Measurements from ENCODE around the gene EMP1.

EMP1 gene, protein sequence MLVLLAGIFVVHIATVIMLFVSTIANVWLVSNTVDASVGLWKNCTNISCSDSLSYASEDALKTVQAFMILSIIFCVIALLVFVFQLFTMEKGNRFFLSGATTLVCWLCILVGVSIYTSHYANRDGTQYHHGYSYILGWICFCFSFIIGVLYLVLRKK

DNA sequence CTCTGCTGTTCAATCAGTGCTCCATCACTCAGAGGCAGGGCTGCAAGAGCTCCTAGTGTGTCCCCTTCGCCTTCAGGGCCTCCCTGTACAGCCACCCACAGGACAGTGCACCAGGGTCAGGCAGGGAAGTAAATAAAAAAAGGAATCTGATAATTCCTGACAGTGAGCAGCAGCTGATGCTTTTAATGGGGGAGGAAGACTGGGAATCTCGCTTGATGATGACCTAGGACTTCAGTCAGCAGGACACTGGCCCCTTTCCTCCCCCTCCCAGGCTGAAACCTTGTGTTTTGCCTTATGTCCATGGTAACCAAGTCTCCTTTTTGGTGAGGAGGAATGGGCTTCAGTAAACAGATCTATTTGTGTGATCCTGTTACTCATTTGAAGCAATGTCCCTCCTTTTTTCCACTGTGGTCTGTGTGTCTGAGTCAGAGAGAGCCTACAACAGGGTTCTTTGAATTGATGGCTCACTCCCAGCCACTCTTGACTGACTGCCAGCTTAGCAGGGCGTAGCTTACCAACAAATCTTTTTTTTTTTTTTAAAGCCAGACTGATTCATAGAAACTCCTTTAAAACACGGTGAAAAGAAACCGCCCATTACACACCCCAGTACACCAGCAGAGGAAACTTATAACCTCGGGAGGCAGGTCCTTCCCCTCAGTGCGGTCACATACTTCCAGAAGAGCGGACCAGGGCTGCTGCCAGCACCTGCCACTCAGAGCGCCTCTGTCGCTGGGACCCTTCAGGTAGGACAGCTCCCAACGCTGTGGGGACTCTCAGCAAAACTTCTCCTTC is at the start of gene EMP1:
TSS of gene EMP1 (plus strand) at position 597 of the 792 bp plus-strand sequence. CDS start 14,785 bp downstream, outside the sequence.
- DNase-seq (ENCODE audit: low read depth), result peak; percentile 100

DNA sequence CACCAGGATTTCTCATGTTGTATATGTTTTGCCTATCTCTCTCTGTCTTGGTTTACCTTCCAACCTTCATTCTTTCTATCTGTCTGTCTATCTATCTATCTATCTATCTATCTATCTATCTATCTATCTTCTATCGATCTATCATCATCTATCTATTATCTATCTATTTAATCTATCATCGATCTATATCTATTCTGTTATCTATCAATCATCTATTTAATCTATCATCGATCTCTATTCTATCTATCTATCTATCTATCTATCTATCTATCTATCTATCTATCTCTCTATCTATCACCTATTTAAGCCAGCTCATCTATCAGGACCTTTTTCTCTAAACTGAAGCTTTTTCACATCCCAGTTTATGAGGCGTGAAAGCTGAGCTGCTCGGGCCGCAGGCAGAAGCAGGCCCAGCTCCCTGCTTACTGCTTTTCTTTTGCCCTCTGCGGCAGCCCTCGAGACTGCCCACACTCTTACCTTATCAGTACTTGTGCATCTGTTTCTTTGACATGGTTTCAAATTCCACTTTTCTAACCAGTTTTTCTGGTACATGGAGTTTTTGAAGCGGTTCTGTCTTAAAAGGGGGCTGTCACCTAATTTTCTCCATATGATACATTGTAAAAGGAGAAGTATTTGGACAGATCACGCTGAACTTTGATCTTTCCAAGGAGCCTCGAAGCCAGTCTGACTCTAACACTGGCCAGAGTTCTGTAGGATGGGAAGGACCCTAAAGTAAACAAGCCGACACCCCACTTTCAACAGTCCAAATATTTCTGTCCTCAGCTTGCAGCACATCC is 48.6 kb upstream of the EMP1 start:
- DNase-seq (ENCODE audit: low read depth), result no peak

DNA sequence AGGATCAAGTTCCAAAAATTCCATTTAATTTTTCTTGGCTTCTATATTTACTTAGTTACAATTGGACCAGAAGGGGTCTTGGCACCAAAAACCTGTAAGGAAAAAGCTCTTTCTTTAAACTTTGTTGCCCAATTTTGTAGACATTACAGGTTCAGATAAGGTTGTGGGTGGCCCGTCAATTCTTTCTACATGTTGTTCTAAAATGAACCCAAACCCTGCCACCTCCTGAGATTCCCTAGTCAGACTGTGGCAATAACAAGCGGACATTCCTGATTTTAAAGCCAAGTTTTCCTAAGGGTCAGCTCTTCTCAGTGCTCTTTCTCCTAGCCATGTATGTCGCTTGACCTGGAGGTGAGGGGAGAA is 48.1 kb upstream of the EMP1 start:
- DNase-seq (ENCODE audit: low read depth), result no peak

DNA sequence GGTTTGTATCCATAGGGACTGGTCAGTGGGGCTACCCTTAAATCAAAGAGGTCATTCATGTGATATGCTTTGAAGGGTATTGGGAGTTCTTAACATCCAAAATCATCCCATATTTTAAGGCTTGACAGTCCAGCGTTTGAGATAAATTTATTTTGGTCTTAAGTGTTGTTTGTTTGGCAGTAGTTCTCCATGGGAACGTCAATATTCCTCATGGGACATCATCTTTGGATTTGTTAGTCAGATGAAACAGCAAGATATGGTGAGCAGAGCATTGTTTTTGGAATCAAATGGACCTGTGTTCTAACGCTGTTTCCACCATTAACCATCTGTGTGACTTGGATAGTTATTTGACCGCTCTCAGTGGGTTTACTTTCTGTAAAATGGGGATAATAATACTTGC is 47.1 kb upstream of the EMP1 start:
- no peak for DNase-seq (ENCODE audit: low read depth)

DNA sequence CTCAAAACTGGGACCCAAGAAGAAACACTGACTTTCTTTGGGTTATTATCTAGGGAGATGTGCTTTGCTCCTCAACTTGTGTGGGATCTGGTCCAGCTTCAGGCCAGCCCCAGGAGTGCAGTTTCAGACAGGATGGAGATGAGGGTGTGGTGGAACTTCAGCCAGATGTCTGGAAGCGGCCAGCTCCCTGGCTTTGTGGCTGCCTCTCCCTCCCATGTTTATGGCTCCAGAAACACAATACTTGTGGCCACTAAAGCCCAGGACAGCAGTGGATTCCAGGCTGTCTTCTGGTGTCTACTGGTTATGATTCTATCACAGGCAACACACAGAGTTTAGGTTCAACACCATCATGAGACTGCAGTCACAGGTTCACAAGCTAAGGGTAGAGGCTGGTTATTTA is 44.2 kb upstream of the EMP1 start:
- no peak for DNase-seq (ENCODE audit: low read depth)

DNA sequence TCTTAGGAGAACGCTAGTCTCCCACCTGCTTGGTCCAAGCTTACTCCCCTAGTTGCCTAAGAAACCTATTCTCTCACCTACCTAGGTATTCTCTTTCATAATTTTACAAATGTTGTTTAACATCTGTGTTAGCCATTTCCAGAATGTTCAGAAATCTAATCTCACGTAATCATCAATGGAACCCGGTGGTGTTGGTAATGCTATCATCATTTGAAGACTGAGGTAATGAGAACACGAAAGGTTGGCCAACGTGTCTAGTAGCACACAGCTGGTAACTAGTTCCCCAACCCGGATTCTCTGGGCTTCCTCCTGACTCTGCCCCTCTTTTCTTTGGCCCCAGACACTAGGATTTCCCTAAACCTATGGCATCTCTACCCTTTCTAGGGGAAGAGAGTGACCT is 43.8 kb upstream of the EMP1 start:
- DNase-seq (ENCODE audit: low read depth), result no peak

DNA sequence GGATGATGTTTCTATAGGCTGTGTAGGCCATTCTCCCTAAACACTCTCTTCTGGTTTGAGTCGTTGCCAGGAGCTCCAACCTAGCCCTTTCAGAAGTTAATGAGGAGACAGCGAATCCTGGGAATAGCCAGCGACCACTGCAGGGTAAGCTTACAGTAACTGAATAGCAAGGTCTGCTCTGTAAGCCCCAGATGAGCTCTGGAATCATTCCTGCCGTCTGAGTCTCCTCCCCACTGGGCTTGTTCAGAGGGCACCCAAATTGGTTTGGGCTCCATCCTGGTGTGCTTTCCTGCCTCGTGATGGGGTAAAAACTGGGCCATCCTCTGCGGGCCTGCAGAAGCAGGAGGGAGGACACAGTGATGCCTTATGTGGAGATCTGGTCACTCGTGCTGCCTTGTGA is 43.3 kb upstream of the EMP1 start:
- no peak for DNase-seq (ENCODE audit: low read depth)

DNA sequence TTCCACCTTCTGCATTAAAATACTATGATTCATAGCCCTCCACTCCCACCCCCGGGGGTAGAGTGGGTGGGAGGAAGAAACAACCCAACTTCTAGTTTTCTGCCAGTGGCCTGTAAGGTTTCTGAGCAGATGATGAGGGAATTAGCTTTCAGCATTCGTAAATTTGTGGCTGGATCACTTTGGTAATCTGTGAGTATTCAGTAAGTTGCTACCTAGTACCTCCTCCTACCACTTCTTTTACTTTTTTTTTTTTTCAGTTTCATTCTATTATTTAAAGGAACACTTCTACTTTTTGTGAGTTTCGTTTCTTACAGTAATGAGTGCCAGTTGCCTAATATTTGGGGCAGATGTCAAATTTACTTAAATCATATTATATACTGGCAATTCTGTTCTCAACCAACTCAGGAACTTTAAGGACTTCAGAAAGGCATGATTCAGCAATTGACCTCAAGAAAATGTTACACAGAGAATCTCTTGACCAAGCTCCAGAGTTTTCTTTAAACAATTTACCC is 42.4 kb upstream of the EMP1 start:
- peak; percentile 39 for DNase-seq (ENCODE audit: low read depth)

DNA sequence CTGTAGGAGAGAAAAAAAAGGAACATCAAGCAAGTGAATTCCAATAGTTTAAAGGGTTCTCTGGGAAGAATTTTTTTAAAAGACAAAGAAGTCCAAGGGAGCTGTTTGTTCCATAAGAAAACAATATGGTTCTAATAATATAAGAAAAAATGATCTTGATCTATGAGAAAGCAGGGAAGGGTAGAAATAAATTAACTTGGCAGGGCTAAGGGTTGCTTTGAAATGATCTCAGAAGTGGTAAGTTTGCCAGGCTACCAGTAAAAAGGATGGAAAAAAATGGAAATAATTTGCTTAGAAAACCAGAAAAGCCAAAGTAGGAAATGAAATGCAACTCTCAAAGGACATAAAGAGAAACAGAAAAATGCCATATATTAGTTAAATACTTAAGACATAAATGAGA is 41.7 kb upstream of the EMP1 start:
- DNase-seq (ENCODE audit: low read depth), result no peak

DNA sequence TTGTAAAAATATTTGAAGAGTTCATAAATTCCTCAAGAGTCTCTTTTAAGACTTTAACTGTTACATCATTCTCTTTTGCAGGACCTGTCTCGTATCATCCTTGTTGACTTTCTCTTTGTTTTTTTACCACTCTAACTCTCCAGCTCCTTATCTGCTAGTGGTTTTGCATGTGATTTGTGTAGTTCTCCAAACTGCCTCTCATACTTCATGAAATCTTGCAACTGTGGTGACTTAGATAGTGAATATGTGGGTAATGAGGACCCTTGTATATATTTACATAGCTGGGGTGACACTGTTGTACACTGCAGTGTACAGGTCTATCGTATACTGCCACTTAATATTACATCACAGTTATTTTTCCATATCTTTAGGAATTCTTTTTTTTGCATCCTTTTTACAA is 40.2 kb upstream of the EMP1 start:
- no peak for DNase-seq (ENCODE audit: low read depth)

DNA sequence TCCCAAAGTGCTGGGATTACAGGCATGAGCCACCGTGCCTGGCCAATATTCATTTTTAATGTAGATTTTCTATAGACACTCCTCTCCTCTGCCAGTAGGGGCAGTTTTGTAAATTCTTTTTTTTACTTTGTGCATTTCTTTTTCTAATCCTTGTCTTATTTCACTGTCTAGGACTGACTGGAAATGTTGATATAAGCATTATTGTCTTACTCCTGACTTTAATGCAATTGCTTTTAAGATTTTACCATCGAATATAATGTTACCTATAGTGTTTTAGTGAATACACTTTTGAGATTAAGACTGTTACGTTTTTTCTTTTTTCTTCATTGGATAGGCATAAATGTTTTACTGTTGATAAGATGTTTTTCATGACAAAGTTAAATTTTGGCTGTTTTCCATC is 35.4 kb upstream of the EMP1 start:
- DNase-seq (ENCODE audit: low read depth), result no peak

DNA sequence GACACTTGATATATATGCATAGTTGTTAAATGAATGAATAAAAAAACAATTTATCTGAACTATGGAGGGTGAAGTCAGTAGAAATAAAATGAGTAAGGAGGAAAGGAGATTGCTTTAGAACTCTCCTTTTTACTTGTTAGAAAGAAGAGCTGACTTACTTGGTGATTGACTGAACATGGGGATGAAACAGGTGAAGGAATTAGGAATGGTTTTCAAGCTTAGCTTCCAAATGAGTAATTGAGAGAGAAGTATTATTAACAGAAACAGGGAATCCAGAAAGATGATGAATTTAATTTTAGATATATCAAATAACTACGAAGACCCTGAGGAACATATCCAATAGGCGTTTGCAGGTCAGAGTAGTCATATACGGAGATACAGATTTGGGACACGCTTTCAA is 33.6 kb upstream of the EMP1 start:
- DNase-seq (ENCODE audit: low read depth), result no peak

DNA sequence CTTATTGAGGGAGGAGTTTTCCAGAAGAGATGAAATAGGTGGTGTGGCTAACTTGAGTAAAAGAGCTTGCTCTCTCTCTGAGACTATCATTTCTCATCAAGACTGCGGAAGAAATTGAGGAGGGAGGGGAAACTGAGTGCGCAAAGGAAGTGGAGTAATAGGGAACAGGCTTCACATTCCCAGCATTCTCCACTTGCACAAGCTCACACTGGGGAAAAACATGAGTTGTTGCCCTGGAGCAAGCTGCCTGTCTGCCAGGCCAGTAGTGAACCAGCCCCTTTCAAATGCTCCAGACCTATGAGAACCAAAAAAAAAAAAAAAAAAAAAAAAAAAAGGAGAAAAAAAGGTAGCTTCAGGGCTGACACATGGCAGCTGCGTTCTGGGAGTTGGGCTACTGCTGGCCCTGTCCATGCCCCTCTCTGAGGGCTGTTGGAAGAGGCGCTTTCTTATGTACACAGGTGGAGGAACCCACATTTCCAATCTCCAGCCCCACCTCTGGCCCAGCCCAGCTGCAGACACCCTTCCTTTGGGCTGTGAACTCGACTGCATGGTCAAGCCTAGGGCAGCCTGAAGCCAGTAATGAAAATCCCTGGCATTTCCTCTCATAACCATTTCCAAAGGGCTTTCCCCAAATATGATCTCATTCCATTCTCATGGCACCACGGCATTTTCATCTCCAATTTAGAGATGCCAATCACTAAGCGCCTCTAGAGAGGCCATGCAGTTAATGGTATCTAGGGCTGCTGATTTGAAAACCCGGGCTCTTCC is 32.5 kb upstream of the EMP1 start:
- DNase-seq (ENCODE audit: low read depth), result no peak

DNA sequence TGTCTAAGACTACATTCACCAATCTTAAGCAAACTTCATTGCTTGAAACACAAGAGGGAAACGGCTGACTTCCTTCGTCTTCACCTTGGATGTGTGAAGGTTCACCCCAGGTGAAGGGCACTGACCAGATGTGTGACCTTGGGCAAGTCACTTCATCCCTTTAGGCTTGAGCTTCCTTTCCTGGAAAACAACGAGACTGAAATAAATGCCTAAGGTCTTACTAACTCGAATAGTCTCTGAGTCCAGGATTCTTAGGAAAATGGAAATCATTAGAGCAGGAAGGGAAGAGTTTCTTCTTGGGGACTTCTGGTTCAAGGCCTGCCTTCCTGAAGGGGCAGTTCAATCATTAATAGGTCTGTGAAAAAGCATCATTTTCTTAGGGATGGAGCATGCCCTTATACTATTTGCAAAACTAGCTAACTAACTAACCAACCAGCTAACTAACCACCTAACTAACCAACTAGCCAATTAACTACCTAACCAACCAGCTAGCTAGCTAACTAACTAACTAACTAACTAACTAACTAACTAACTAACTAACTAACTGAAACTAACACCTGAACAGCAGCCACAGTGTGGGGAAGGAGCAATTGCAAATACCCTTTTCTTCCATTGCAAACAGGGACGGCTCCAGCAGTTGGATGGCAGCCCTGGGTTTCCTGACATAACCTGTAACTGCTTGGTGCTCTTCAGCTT is 31.5 kb upstream of the EMP1 start:
- no peak for DNase-seq (ENCODE audit: low read depth)

DNA sequence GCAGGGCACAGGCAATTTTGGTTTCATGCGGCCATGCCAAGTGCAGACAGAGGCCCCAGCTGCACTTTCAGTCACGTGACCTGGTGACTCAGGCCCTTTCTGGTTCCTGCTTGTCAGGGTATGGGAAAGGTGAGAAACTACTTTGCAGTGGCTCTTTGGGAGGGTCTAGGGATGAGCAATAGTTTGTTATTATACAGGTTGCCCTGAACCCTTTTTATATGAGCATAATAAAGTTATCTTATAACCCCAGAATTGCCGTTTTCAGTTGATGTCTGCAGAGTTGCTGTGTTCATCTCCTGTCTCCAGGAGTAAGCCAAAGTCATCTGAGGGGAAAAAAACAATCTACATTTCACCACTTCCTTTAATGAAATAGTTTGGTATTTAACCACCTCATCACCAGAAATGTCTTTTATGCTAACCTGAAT is 30.9 kb upstream of the EMP1 start:
- DNase-seq (ENCODE audit: low read depth), result peak; percentile 66

DNA sequence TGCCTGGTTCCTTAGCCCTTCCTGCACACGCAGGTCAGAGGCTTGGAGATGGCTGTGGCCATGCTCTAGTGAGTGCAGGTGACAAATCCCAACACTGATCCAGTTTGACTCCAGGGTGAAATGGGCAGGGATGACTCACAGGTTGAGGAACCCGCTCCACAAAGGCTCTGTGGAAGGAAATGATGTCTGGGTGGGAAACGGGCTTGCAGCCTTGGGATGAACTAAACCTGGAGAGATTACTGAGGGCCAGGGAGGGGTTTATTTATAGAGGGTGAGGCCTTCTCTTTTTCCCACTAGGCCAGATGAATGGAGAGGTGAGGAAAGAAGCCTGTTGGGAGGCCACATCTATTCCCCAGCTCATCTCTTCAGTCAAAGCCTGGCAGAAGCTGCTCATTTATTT is 29.3 kb upstream of the EMP1 start:
- DNase-seq (ENCODE audit: low read depth), result no peak

DNA sequence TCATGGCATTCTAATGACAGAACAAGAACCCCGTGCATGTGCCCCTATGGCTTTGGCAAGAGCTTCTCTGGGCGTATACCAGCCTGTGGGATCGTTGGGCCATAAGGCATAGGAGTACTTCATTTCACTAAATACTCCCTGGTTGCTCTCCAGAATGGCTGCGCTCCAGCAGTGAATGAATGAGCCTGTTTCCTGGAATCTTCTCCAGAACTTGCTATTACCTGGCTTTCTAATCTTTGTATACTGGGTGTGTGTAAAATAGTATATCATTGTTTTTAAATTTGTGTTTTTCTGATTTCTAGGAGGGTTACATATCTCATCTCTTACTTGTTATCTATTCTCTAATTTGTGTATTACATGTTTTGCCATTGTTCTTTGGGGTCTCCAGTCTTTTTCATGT is 28.6 kb upstream of the EMP1 start:
- no peak for DNase-seq (ENCODE audit: low read depth)

DNA sequence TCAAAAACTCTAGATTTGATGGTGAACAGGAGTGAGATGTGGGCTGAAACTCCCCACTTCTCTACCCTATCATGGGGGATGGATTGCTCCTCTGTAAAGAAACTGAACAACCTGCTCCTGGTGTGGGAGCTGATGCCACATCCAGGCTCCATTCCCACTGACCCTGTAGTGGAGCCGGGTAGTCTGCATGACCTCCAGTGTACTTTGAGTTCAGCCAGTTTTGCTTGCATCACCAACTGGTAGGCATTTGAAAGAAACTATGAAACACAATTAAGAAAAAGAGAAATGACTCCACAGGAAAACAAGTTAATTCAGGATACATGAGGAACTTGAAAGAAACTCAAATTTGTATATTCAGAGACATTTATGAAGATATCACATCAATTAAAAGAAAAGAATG is 27.3 kb upstream of the EMP1 start:
- DNase-seq (ENCODE audit: low read depth), result no peak

DNA sequence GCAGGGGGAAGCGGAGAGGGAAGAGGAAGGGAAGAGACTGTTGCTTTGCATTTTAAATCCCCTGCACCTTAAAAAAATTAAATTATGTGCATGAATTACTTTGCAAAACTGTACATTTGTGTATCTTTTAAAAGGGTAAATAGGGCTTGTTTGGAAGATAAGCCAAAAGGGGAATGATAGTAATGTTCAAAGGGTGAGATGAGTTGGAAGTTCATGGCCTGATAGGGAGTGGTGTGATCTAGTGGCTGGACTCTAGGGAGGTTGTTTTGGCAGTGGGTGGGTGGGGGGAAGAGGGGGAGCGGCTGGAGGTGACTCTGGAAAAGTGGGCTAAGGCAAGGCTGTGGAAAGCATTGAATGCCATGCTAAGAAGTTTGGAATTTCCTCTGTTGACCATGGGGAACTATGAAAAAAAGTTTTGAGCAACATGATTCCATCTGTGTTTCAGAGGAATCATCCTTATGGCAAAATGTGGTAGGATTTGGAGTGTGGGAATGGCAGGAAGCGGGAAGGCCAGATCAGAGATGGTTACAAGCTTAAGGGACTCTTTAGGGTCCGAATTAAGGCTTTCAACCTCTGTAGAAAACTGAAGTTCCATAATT is 25.5 kb upstream of the EMP1 start:
- no peak for DNase-seq (ENCODE audit: low read depth)

DNA sequence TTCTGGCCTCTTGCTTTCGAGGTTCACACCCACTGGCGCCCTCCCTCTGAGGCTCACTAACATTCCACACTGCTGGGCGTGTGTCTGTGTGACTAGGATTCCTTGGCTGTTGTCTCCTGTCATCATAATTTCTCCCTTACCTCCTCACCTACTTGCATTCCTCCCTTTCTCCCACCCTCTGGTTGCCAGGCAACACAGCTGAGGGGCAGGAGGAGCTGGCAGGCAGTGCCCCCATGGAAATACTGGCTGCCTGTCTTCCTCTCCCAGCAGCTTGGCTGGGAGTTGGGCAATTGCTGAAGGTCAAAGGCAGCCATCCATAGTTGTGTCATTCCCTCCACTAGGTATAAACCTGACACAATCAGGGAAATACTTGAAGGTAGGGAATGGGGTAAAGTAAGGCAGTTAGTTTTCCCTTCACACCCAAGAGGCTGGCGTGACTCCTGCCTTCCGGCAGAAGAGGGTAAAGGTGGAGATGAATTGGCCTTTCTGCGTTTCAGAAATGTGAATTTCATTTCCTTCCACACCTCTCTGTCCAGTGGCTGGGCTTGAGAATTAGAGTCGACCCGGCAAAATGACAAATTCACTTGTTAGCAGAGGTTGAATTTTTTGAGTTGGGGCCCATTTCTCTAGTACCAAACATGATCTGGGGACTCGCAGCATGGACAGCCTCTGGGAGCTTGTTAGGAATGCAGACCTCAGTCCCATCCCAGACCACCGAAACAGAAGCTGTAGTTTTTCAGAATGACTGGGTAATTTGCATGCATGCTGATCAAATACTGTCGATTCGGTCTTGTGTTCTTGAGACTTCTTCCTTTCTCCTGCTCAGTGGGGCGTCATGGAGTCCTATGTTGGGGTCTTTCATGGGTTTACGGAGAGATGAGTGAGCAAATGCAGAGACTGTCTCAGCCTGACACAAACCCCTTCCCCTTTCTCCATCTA is 24.3 kb upstream of the EMP1 start:
- no peak for DNase-seq (ENCODE audit: low read depth)

Measured in stromal cell of bone marrow (primary cell).